H1 (cell line): Measurements from ENCODE around the gene RPTOR. TPM values are rescaled to one million over a fixed set of nuclear protein-coding genes. Genes with fewer than 3 reads are reported as not detected.

Experiments used
- CTCF ChIA-PET: fragments of 300-600 bp; sonication (Branson Sonifier 250); formaldehyde crosslinking; loops from one replicate; lab custom pipeline; 2021; ENCODE audit not compliant: partially characterized antibody; lab: Charles Lee
- POLR2A ChIA-PET: fragments of 300-600 bp; sonication (Branson Sonifier 250); formaldehyde crosslinking; loops from one replicate; lab custom pipeline; 2021; ENCODE audit warnings: inconsistent platforms; ENCODE audit not compliant: partially characterized antibody; lab: Charles Lee
- DNase-seq, 2 experiments: peaks; one replicate each; pipeline versions ENCODE4 v3.0.0 to v3.0.0-alpha.2; 2010 to 2022; ENCODE audit warnings: low spot score in 2 of 2, low read depth in 1 of 2, mixed read lengths in 1 of 2
- FAIRE-seq: peaks from 2 replicates; lab custom pipeline; 2011; peaks lifted over from hg19 to GRCh38; lab: Jason Lieb, UNC
- H2AFZ ChIP-seq: 2 replicates; pipeline ENCODE4 v1.8.1; 2012; ENCODE audit warnings: low read length, inconsistent platforms
- H2AK5ac ChIP-seq: 2 replicates; pipeline ENCODE4 v1.6.1; 2013; ENCODE audit warnings: low read depth, low read length
- H2BK120ac ChIP-seq: replicated peaks from 2 replicates; pipeline ENCODE3; 2013; ENCODE audit warnings: low read depth, low read length, inconsistent platforms
- H2BK12ac ChIP-seq: 2 replicates; pipeline ENCODE4 v1.6.1; 2013; ENCODE audit warnings: low read depth, low read length
- H2BK15ac ChIP-seq: 2 replicates; pipeline ENCODE4 v1.6.1; 2013; ENCODE audit warnings: low read length
- H2BK20ac ChIP-seq: 2 replicates; pipeline ENCODE4 v1.6.1; 2013; ENCODE audit warnings: low read length
- H2BK5ac ChIP-seq: 2 replicates; pipeline ENCODE4 v1.6.1; 2013; ENCODE audit warnings: low read depth, low read length
- H3K14ac ChIP-seq: 2 replicates; pipeline ENCODE4 v1.6.1; 2013; ENCODE audit warnings: inconsistent platforms; ENCODE audit not compliant: insufficient read length
- H3K18ac ChIP-seq: 2 replicates; pipeline ENCODE4 v1.6.1; 2013; ENCODE audit warnings: low read length; ENCODE audit errors: extremely low read depth
- H3K23ac ChIP-seq: 2 replicates; pipeline ENCODE4 v1.6.1; 2013; ENCODE audit warnings: inconsistent platforms; ENCODE audit not compliant: insufficient read length
- H3K23me2 ChIP-seq: 2 replicates; pipeline ENCODE4 v1.6.1; 2013; ENCODE audit warnings: low read depth, low read length
- H3K27ac ChIP-seq: 2 replicates; pipeline ENCODE4 v1.6.1; 2011; ENCODE audit warnings: low read depth, low read length, inconsistent platforms
- H3K27me3 ChIP-seq, 4 experiments: replicated peaks in 1 of 4; 1 replicate in 1 of 4; 2 replicates in 3 of 4; pipeline versions ENCODE4 v1.6.1 to v1.8.1; 2011 to 2013; ENCODE audit warnings: low read length in 3 of 4, mild to moderate bottlenecking in 3 of 4, inconsistent platforms in 2 of 4, mixed read lengths in 2 of 4, moderate library complexity in 1 of 4; ENCODE audit not compliant: control insufficient read depth in 3 of 4, insufficient read depth in 3 of 4; ENCODE audit errors: extremely low read depth in 1 of 4
- H3K36me3 ChIP-seq, 4 experiments: 2 replicates each; pipeline versions ENCODE4 v1.6.1 to v1.8.1; 2011 to 2013; ENCODE audit warnings: mild to moderate bottlenecking in 4 of 4, low read length in 3 of 4, moderate library complexity in 2 of 4, control low read depth in 1 of 4, inconsistent platforms in 1 of 4; ENCODE audit not compliant: insufficient read depth in 4 of 4, control insufficient read depth in 2 of 4
- H3K4ac ChIP-seq: replicated peaks from 2 replicates; pipeline ENCODE3; 2013; ENCODE audit warnings: low read length, low read depth, mixed read lengths, inconsistent platforms; ENCODE audit not compliant: insufficient read length
- H3K4me1 ChIP-seq, 4 experiments: replicated peaks in 1 of 4; 1 replicate in 1 of 4; 2 replicates in 3 of 4; pipeline versions ENCODE4 v1.6.1 to v1.8.1; 2011 to 2013; ENCODE audit warnings: low read length in 3 of 4, inconsistent platforms in 2 of 4, mixed read lengths in 1 of 4; ENCODE audit not compliant: insufficient read depth in 4 of 4, control insufficient read depth in 3 of 4
- H3K4me2 ChIP-seq, 2 experiments: 2 replicates each; pipeline versions ENCODE4 v1.6.1 to v1.8.1; 2011 to 2013; ENCODE audit warnings: low read depth in 2 of 2, low read length in 2 of 2, control low read depth in 1 of 2, inconsistent platforms in 1 of 2, mild to moderate bottlenecking in 1 of 2; ENCODE audit not compliant: insufficient read depth in 1 of 2
- H3K4me3 ChIP-seq, 4 experiments: fragments of 200-600, 300-600 bp in 1 of 4; sonication (generic), shearing (Covaris generic), sonication (Bioruptor Twin) in 1 of 4; 2 replicates each; pipeline versions ENCODE4 v1.5.1 to v1.8.1; 2011 to 2016; ENCODE audit warnings: low read length in 4 of 4, low read depth in 3 of 4, control low read depth in 2 of 4, inconsistent platforms in 2 of 4, mild to moderate bottlenecking in 2 of 4, mixed read lengths in 1 of 4, moderate library complexity in 1 of 4; ENCODE audit not compliant: insufficient read depth in 2 of 4; ENCODE audit errors: extremely low read depth in 1 of 4
- H3K56ac ChIP-seq: replicated peaks from 2 replicates; pipeline ENCODE3; 2013; ENCODE audit warnings: low read depth, mild to moderate bottlenecking, mixed read lengths, low read length, inconsistent platforms; ENCODE audit not compliant: insufficient read length
- H3K79me1 ChIP-seq: 2 replicates; pipeline ENCODE4 v1.6.1; 2013; ENCODE audit warnings: low read depth, low read length, control low read depth
- H3K79me2 ChIP-seq, 2 experiments: 2 replicates each; pipeline versions ENCODE4 v1.6.1 to v1.8.1; 2012 to 2013; ENCODE audit warnings: low read length in 2 of 2, mild to moderate bottlenecking in 2 of 2, inconsistent platforms in 1 of 2; ENCODE audit not compliant: insufficient read depth in 2 of 2, control insufficient read depth in 1 of 2
- H3K9ac ChIP-seq, 4 experiments: replicated peaks in 1 of 4; 1 replicate in 1 of 4; 2 replicates in 3 of 4; pipeline versions ENCODE4 v1.6.1 to v1.8.1; 2011 to 2013; ENCODE audit warnings: low read depth in 3 of 4, low read length in 3 of 4, control low read depth in 2 of 4, mild to moderate bottlenecking in 2 of 4, moderate library complexity in 2 of 4, inconsistent platforms in 1 of 4; ENCODE audit errors: extremely low read depth in 1 of 4
- H3K9me3 ChIP-seq, 2 experiments: 2 replicates each; pipeline versions ENCODE4 v1.6.1 to v1.8.1; 2012 to 2013; ENCODE audit warnings: mild to moderate bottlenecking in 2 of 2, moderate library complexity in 2 of 2, control low read depth in 1 of 2, inconsistent platforms in 1 of 2, low read depth in 1 of 2, low read length in 1 of 2, mixed read lengths in 1 of 2; ENCODE audit not compliant: insufficient read depth in 2 of 2
- H4K20me1 ChIP-seq, 2 experiments: replicated peaks in 1 of 2; 2 replicates each; pipeline versions ENCODE3 to v1.8.1; 2011 to 2013; ENCODE audit warnings: inconsistent platforms in 2 of 2, low read length in 2 of 2, mild to moderate bottlenecking in 1 of 2; ENCODE audit not compliant: insufficient read depth in 2 of 2, control insufficient read depth in 1 of 2
- H4K5ac ChIP-seq: 2 replicates; pipeline ENCODE4 v1.6.1; 2013; ENCODE audit warnings: low read length, low read depth, mixed read lengths, inconsistent platforms; ENCODE audit not compliant: insufficient read length
- H4K8ac ChIP-seq: 2 replicates; pipeline ENCODE4 v1.8.0; 2013; ENCODE audit warnings: mild to moderate bottlenecking, moderate library complexity, low read length, inconsistent platforms; ENCODE audit not compliant: insufficient read depth; ENCODE audit errors: extremely low read depth
- H4K91ac ChIP-seq: replicated peaks from 2 replicates; pipeline ENCODE3; 2013; ENCODE audit warnings: low read length, mixed read lengths, inconsistent platforms; ENCODE audit not compliant: insufficient read length
- SP4 ChIP-seq: IDR thresholded peaks from 2 replicates; pipeline ENCODE4 v1.6.1; 2012; ENCODE audit warnings: low read length, inconsistent platforms
- WGBS, 2 experiments: shearing (Covaris generic) in 1 of 2; methylation state at CpG; one replicate each; pipeline versions ENCODE4 v1.1.6 to v1.1.7; 2013 to 2015; ENCODE audit warnings: low lambda C conversion rate in 2 of 2, mixed read lengths in 2 of 2, inconsistent platforms in 1 of 2, low coverage in 1 of 2, missing lambda C conversion rate in 1 of 2; ENCODE audit not compliant: insufficient replicate concordance in 2 of 2, insufficient coverage in 1 of 2, insufficient read length in 1 of 2; ENCODE audit errors: extremely low coverage in 1 of 2, missing lambda C conversion rate in 1 of 2; 5-methylcytosine and 5-hydroxymethylcytosine counted together
- polyA plus RNA-seq, 7 experiments: library from polyadenylated mRNA; depleted of rRNA in 3 of 7; stranded (reverse) in 5 of 7; unstranded in 2 of 7; fragments of >200 nt in 5 of 7; fragments of 200-250 nt in 2 of 7; gene quantifications; 1 replicate in 5 of 7; 2 replicates in 1 of 7; 4 replicates in 1 of 7; pipeline versions ENCODE4 v1.2.1 to v1.2.3, GENCODE V29; 2011 to 2013; ENCODE audit warnings: missing spikeins in 2 of 7, mixed read lengths in 2 of 7
- total RNA-seq: library from RNA; stranded (reverse); fragmentation: NEBNext Ultra II Directional; extraction: Animal tissue kit (Norgen Biotek cat#: 25700); gene quantifications from 2 replicates; pipeline ENCODE4 v1.2.1, GENCODE V29; 2021
- TF ChIP-seq, protein P1 (sequence below): IDR thresholded peaks from 2 replicates; pipeline ENCODE4 v1.6.1; 2012; ENCODE audit warnings: inconsistent platforms

Gene RPTOR
- total and polyA plus RNA-seq, 2 of the 8 experiments (the other 6 are each of a cell fraction or from before 2014, with no cell fraction given): 6.9 to 28.7 TPM

DNA sequence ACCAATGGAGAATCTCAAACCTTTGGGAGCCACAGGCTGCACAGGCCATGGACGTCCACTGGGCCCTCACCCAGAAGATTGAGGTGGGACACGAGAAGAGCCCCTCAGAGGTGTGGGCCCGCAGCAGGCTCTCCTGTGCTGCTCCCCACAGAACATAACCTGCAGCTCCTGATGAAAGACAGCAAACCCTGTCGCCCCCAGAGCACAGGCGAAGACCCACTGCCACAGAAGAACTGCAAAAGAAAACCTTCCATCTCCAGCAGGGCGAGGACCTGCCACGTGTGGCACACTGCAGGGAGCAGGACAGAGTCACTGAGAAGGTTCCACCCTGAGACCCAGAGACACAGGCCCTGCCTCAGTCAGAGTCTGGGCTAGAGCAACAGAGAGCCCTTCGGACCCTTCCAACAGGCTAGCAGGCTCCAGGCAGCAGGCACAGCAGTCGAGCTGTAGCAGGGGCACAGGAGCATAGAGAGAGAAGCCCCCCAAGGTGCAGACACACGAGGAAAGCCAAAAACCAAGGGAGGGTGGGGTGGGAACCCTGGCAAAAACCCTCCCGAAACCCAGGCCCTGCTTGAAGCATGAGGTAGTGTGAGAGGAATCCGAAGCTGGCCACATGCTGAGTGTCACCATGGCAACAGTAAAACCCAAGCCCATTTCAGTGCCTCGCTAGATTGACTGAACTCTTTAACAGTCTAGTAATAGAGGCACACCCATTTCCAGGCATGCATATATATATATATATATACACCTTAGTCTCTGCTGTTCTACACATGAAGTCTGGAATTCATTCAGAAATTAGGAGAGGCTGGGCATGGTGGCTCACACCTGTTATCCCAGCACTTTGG, 387.0 kb downstream of the RPTOR start:
- H3K9ac ChIP-seq: no peak overlapping the region
- peaks cover 0 to 25% (median 24%) of the 10 kb centered on the region in 4 experiments; a peak in 6 of 7 replicates for H3K27me3 ChIP-seq
- H4K8ac ChIP-seq: no peak overlapping the region
- no peak overlapping the region for H4K91ac ChIP-seq
- H3K4ac ChIP-seq: no peak overlapping the region
- no peak overlapping the region for H2BK20ac ChIP-seq
- no peaks in the 10 kb centered on the region for H3K79me1 ChIP-seq
- H2BK15ac ChIP-seq: no peak overlapping the region
- no peaks in the 10 kb centered on the region; the same call in 1 of the 2 replicates for H3K23me2 ChIP-seq
- H3K23ac ChIP-seq: no peak overlapping the region
- no peaks in the 10 kb centered on the region for H3K36me3 ChIP-seq
- H2AFZ ChIP-seq: no peak overlapping the region
- ChIA-PET POLR2A (no interaction called here), CTCF (interaction anchor here (0.6 to 2.7 kb wide), 6 partner anchors 9 to 143 kb away, joined by 3 to 16 read pairs (median 3); no protein-coding TSS in a partner anchor)
- H4K5ac ChIP-seq: no peak overlapping the region
- no peaks in the 10 kb centered on the region for H3K9me3 ChIP-seq
- H2BK120ac ChIP-seq: no peak overlapping the region
- no peak overlapping the region for H3K4me2 ChIP-seq
- TF ChIP-seq, protein P1, sequence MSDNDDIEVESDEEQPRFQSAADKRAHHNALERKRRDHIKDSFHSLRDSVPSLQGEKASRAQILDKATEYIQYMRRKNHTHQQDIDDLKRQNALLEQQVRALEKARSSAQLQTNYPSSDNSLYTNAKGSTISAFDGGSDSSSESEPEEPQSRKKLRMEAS: peak; percentile 20; the same call in 1 of the 2 replicates
- TF ChIP-seq SP4: no peak
- H4K20me1 ChIP-seq: peaks cover 11 to 19% of the 10 kb centered on the region in 2 experiments
- H3K56ac ChIP-seq: no peak overlapping the region
- 63% methylated on average over 13 of the region's 13 CpGs; no CpG with 5 or more reads in 1 of the 2 experiments for WGBS, 2 experiments
- no peak overlapping the region for H3K18ac ChIP-seq
- no peak overlapping the region for H3K27ac ChIP-seq
- peak; percentile 13 for FAIRE-seq
- no peak overlapping the region for H3K4me3 ChIP-seq
- H2AK5ac ChIP-seq: no peak overlapping the region
- H3K79me2 ChIP-seq: no peaks in the 10 kb centered on the region
- DNase-seq: peak; percentile 34 to 72
- H2BK5ac ChIP-seq: no peak overlapping the region
- no peak overlapping the region for H3K14ac ChIP-seq
- peaks cover 0 to 11% (median 4%) of the 10 kb centered on the region in 4 experiments; a peak in 4 of 7 replicates for H3K4me1 ChIP-seq
- H2BK12ac ChIP-seq: peak overlapping the region; percentile 85
